GM18502 (cell line): ENCODE data around the gene BCO1.
"Not testable (repeated sequence)": the region's sequence is repeated elsewhere in the genome, so short reads cannot be mapped to it uniquely, and the experiment has no call there.

ENCODE experiments used
- ATAC-seq: cut with Tn5 transposase; IDR thresholded peaks from one replicate; pipeline ENCODE4 v1.9.1; 2021; ENCODE audit warnings: mild to moderate bottlenecking; ENCODE audit not compliant: unreplicated experiment, poor library complexity

BCO1 gene

DNA sequence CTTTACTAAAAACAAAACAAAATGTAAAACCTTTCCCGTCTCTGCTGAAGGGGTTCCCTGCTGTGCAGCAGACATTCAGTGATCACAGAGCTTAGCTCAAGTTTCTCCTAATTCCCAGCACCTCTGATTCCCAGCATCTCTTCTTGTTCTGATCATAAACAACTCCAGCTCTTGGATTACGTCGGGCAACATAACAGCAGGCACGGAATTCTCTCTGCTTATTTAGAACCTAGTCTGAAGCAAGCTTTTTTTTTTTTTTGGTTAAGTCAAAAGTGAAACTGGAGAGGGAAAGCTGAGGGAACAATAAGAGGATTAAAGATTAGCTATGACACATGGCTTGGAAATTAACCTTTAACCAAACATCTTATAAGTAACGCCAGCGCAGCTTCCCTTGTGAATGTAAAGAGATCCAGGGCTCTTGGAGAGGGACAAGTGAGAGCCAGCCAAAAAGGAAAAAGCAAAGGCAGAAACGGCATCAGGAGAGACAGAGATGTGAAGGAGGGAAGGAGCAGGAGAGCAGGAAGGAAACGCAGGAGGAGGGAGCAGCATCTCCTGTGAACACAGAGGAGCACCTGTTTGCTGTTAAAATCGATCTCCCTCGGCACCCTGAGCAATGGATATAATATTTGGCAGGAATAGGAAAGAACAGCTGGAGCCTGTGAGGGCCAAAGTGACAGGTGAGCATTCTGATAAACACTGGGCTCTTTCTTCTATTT is at the start of gene BCO1:
Gene BCO1 (plus strand): TSS at position 394 of the 716 bp plus-strand sequence. CDS start 220 bp downstream, at position 614.
- ATAC-seq: no peak

DNA sequence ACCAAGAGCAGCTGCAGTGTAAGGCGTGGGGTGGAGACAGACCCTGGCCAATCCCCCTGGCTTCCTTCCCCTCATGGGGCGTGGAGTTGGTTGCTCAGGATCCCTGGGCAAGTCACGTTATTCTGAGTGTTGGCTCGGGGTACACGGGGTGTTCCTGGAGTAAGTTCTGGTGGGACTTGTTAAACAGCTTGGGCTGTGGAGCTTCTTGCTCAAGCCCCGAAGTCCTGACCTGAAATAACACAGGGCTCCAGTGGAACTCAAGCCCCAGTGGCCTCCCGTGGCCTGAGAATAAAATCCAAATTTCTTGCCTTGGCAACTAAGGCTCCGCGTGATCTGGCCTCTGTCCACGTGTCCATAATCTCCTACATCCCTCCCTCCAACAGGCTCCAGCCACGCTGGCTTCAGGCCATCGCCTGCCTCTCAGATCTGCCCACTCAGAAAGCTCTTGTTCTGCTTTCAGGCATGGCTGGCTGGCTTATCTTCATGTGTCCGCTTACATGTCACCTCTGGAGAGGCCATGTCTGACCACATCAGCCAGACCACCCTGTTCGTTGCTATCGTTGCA is 49.3 kb upstream of the BCO1 start:
- no peak for ATAC-seq

DNA sequence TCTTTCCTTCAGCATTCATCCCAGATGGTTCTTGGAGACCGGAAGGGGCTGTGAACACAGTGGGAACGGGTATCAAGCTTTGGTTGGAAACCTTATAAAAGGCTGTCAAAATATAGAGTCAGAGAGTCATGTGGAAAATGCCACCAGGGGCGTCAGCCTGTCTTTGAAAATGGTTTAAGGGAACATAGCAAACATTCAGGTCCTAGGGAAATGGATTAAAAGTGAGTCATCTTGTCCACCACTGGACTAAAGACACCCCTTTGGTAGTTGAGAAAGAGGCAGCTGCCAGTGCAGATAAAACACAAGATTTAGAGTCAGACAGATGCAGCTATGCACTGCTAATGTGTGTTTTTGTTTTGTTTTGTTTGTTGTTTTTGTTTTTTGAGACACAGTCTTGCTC is 47.8 kb upstream of the BCO1 start:
- no peak for ATAC-seq

DNA sequence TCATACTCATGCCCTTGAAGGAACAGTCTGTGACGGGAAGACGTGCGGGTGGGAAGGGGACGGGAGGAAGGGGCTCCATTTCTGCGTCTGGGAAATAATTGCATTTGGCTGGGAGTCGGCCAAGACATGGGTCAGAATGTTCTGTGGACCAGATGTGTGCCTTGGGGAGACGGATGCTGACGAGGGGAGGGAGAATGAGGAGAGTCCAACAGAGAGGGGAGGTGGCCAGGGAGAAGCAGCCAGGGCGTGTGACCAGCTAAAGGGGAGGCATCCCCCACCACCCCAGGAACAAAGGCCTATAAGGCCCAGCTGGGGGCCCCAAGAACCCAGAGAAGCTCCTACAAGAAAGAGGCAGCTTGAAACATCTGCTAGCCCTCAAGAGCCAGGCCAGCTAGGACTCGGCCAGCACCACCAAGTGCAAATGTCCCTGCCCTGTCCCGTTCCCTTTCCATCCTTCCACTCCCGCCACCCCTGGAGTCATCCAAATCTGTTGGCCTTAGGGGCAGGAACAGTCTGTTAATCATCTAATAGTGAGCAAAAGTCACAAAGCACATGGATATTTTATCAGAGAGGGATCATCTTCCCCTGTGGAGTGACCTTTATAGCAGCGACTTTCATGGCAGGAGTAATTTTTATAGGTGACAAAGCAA is 42.5 kb upstream of the BCO1 start:
- no peak for ATAC-seq

- no peak for ATAC-seq
Observed at GRCh38 chr16:81198635-81199034, 39.9 kb upstream of the BCO1 start.

DNA sequence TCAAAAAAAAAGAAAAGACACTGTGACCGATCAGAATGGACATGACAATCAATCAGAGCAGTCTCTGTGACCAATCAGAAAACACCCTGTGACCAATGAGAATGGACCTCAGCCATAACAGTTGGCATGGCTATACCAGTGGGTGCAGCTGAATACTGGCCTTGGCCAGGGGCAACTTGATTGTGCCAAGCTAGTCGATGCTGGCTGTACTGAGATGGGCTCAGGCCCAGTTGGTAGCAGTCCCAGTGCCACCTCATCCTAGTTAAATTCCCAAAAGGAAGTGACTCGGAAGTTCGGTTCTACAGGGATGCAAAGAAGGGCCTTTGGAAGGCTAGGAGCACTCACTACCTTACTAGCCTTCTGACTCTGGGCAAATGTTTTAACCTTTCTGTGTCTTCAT is 37.2 kb upstream of the BCO1 start:
- no peak for ATAC-seq

DNA sequence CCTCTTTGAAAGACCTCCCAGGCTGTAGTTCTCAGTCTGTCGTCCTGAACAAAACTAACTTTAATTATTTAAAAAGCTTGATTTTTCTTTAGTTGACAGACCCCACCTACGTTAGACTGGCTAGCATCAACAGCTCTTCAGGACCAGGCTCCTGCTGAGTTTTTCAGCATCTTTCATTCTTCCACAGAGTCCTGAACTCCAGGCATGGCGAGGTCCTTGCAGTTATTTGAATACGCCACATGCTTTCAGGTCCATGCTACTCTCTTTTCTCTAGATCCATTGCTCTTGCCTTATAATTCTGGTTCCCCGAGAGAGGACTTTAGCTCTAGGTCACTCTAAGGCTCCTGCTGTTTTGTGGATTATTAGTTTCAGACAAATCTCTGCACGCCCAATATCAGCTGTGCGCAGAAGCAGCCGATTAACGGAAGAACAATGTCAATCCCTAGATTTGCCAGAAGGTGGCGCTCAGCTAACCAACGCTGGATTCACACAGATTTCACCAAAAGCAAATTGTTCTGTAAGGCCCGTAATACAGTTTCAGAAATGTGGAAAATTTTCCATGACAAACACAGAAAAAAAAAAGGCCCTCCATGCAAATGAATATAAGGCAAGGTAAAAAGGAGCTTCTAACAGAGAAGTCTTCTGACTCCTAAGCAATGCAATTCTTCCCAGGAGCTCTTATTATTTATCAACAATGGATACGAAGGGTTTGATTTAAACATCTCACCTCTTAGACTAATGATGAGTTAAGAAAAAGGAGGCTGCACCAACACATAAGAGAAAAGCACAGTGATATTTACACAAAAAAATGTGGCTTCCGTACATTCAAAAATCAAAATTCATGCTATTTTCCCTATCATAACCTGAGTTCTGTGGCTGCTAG is 33.5 kb upstream of the BCO1 start:
- no peak for ATAC-seq

DNA sequence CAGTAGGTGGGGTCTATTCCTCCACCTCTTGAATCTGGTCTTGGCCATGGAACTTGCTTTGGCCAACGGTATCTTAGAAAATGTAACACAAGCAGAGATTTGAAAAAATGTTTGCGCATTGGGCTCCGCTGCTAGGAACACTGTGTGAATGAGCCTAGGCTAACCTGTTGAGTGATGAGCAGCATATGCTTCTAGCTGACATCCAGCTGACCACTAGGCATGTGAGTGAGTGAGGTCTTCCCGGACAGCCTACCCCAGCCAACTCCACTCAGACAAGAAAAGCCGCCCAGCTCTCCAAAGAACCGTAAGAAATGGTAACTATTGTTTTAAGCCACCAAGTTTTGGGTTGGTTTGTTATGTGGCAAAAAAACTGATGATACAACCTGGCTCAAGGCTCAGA is 31.4 kb upstream of the BCO1 start:
- no peak for ATAC-seq

GRCh38 chr16:81210807-81211206 is 27.7 kb upstream of the BCO1 start:
- no peak for ATAC-seq

DNA sequence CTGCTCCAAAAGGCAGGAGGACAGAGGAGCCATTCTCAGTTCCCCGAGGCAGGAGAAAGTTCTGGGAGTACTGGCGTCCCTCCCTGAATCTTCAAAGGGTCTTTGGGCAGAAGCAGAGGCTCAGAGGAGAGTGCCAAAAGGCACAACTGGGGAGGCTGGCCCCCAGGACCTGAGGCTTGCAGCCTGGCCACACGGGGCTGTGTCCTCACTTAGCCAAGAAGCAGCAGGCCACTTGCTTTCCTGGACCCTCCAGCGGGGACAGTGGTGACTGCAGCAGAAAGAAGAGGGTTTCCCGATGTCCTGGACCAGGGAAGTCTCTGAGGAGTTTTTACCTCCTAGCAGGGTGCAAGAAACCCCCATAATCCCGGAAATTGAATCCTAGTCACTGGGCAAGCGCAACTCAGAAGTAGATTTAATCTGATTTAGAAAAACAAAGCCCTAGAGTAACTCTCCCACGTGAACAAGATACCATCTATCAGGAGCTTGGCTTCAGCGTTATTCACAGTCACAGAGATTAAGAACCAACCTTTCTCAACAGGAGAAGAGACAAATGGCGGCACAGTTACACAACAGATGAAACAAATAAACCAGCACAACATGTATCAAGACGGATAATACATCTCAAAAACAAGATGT is 25.5 kb upstream of the BCO1 start:
- ATAC-seq: no peak

GRCh38 chr16:81214745-81215166 is 23.7 kb upstream of the BCO1 start:
- no peak for ATAC-seq

DNA sequence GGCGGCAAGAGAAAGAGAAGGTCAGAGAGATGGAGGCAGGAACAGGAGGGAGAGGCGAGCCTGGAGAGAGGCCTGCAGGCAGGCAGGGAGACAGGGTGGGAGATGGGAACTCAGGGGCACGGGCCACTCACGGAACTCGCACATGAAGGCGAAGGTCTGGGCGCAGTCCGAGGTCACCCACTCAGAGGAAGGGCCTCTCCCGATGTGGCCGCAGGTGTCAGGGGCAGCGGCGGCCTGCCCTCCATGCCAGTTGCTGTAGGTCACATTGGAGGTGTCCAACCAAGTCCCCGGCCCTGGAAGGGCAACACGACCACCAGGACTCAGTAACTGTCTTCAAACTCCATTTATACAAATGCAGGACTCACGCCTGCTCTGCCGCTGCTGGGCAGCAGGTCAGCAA is 22.4 kb upstream of the BCO1 start:
- no peak for ATAC-seq

GRCh38 chr16:81216706-81217105 is 21.8 kb upstream of the BCO1 start:
- ATAC-seq: no peak

DNA sequence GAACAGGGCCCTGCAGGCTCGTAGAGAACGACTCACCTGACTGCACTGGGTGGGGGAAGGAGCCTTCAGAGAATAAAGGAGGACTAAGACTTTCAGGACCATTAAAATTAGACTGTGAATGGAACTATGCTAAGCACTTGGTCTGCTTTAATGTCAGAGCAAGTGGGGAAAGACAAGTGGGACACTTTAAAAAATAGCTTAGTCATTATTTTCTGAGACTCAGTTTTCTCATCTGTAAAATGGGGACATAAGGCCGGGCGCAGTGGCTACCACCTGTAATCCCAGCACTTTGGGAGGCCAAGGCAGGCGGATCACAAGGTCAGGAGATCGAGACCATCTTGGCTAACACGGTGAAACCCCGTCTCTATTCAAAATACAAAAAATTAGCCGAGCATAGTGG is 19.3 kb upstream of the BCO1 start:
- no peak for ATAC-seq

- ATAC-seq: no peak
Observed at GRCh38 chr16:81220349-81220748, 18.1 kb upstream of the BCO1 start.

DNA sequence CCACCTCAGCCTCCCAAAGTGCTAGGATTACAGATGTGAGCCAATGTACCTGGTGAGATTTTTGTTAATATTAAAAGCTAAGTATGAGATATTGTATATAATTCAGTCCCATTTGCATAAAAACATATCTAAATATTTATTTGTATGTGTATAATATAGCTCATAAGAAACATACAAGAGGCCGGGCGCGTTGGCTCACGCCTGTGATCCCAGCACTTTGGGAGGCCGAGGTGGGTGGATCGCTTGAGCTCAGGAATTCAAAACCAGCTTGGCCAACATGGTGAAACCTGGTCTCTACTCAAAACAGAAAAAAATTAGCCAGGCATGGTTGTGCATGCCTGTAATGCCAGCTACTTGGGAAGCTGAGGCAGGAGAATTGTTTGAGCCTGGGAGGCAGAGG is 16.8 kb upstream of the BCO1 start:
- ATAC-seq: no peak

GRCh38 chr16:81224824-81225223 is 13.7 kb upstream of the BCO1 start:
- ATAC-seq: no peak

DNA sequence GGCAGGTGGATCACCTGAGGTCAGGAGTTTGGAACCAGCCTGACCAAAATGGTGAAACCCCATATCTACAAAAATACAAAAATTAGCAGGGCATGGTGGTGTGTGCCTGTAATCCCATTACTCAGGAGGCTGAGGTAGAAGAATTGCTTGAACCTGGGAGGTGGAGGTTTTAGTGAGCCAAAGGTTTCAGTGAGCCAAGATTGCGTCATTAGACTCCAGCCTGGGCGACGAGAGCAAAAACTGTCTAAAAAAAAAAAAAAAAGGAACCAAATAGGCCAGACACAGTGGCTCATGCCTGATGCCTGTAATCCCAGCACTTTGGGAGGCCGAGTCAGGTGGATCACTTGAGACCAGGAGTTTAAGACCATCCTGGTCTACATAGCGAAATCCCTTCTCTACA is 12.8 kb upstream of the BCO1 start:
- not testable (repeated sequence) for ATAC-seq

DNA sequence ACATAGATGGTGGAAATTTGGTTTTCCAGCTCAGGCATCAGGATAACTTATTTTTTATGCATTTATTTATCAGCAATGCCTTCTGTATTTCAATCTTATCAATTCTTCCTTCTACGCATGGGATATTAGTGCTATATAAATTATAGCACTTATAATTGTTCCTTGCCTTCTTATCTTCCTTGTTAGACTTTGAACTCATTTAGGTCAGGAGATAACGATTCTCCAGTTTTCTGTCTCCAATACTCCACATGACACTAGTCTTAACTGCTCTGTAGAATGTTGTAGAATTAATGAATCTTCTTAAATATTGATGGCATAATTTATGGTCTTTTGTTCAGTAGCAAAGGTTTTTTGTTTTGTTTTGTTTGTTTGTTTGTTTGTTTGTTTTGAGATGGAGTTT is 10.7 kb upstream of the BCO1 start:
- no peak for ATAC-seq

DNA sequence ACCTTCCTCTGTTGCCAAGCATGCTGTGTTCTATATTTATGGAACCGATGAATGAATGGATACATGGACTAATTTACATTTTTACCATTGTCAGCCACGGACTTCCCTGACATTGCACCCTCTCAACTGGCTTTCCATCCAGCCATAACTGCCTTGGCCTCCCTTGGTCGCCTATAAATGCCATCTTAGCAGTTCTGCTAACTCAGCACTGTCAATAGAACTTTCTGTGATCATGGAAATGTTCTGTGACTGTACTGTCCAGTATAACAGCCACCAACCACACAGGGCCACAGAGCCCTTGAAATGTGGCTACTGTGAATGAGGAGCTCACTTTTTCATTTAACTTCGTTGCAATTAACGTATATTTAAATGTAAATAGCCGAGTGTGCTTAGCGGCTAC is 8.7 kb upstream of the BCO1 start:
- ATAC-seq: no peak
